GM18502 (cell line): ENCODE measurements around the gene TMCC2.
"Not testable (repeated sequence)": the region's sequence is repeated elsewhere in the genome, so short reads cannot be mapped to it uniquely, and the experiment has no call there.

Experiments used
- ATAC-seq: cut with Tn5 transposase; IDR thresholded peaks from one replicate; pipeline ENCODE4 v1.9.1; 2021; ENCODE audit warnings: mild to moderate bottlenecking; ENCODE audit not compliant: unreplicated experiment, poor library complexity

The TMCC2 gene

GRCh38 chr1:205211169-205211838 is 16.4 kb upstream of the TMCC2 start, which contains the start of gene DSTYK:
Gene DSTYK, minus strand, starts transcription at chr1:205211702. Its CDS starts 167 bp downstream, at chr1:205211535.
- ATAC-seq = peak; percentile 87

GRCh38 chr1:205211839-205212536 is 15.8 kb upstream of the TMCC2 start:
- peak; percentile 52 for ATAC-seq

- no peak for ATAC-seq
These were observed 13.0 kb upstream of the TMCC2 start for GRCh38 chr1:205214756-205215155.

- no peak for ATAC-seq
These were observed 11.2 kb upstream of the TMCC2 start for GRCh38 chr1:205216588-205216987.

- ATAC-seq = no peak
These were observed 10.3 kb upstream of the TMCC2 start for GRCh38 chr1:205217418-205217817.

- ATAC-seq = no peak
These were observed 7.3 kb upstream of the TMCC2 start for GRCh38 chr1:205220421-205220820.

GRCh38 chr1:205224736-205225135 is 3.0 kb upstream of the TMCC2 start:
- ATAC-seq = no peak

- ATAC-seq = no peak
These were observed 1.6 kb upstream of the TMCC2 start for GRCh38 chr1:205225901-205226765.

- ATAC-seq = no peak
These were observed 720 bp upstream of the TMCC2 start for GRCh38 chr1:205226868-205227583.

- peak; percentile 28 for ATAC-seq
These were observed 361 bp downstream of the TMCC2 start for GRCh38 chr1:205228093-205228521.

GRCh38 chr1:205229399-205229871 is 1.7 kb downstream of the TMCC2 start:
- no peak for ATAC-seq

GRCh38 chr1:205229916-205230700 is 2.4 kb downstream of the TMCC2 start:
- ATAC-seq = no peak

- no peak for ATAC-seq
These were observed 3.2 kb downstream of the TMCC2 start for GRCh38 chr1:205230982-205231381.

- ATAC-seq = no peak
These were observed 4.5 kb downstream of the TMCC2 start for GRCh38 chr1:205232127-205232820.

- no peak for ATAC-seq
These were observed 5.2 kb downstream of the TMCC2 start for GRCh38 chr1:205232945-205233397.

- ATAC-seq = not testable (repeated sequence)
These were observed 6.2 kb downstream of the TMCC2 start for GRCh38 chr1:205233986-205234385.

GRCh38 chr1:205235951-205236350 is 8.2 kb downstream of the TMCC2 start:
- no peak for ATAC-seq

GRCh38 chr1:205236526-205236925 is 8.8 kb downstream of the TMCC2 start:
- ATAC-seq = no peak
